Activated CD4-positive, alpha-beta T cell treated with anti-CD3 and anti-CD28 coated beads for 48 hours (primary cell): ENCODE results near the gene CFAP300.

Experiments used
- DNase-seq: peaks from one replicate; pipeline ENCODE4 v3.0.0-alpha.2; 2020

Gene CFAP300

DNA sequence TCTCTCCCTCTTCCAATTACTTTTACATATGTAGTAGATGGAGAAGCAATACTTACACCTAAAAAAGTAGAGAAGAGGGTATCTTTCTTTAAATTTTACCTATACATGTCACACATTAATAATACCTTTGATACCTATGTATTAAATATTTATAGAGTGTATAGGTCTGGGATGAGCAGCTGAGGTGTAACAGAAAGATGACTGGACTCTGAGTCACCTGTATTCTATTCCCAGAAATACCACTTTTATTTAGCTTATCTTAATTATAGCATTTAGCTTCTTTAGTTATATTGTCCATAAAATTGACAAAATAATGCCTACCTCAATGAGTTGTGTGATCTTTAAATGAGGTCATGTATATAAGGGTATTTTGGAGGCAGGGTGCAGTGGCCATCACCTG, 32.4 kb downstream of the CFAP300 start:
- no peak for DNase-seq

- no peak for DNase-seq
Measured at GRCh38 chr11:102081313-102081712, 34.1 kb downstream of the CFAP300 start.

- no peak for DNase-seq
Measured at GRCh38 chr11:102085864-102086551, 38.8 kb downstream of the CFAP300 start.

GRCh38 chr11:102097186-102097585, 49.9 kb downstream of the CFAP300 start:
- no peak for DNase-seq

GRCh38 chr11:102099755-102100154, 52.5 kb downstream of the CFAP300 start:
- no peak for DNase-seq

DNA sequence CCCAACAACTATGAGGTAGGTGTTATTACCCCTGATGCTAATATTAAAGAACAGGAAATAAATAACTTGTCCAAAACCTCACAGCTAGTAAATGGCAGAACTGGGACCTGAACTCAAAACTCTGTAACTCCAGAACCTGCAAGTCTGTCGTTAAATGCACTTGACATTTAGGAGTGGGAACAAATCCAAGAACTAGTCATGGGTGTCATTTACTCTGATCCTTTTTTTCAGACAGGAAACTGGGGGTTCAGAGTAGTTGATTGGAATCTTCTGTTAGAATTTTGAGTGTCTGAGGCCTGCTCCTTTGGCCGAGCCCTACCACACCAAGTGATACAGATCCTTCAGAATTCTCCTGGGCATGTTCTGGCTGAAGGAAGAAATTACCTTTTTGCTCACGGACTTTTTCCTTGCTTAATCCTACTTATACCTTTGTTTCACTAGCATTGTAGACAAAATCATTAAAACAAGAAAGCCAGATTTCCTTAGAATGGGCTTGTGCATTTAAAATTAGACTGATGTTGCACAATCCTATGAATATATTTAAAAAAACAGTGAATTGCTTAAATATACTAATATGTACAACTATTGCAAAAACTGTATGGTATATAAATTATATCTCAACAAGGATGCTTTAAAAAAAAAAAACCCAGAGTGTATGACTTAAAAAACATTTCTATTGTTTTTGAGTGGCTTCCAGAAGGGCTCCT, 61.6 kb downstream of the CFAP300 start:
- no peak for DNase-seq

GRCh38 chr11:102109896-102110760, 62.9 kb downstream of the CFAP300 start, which contains the start of gene YAP1:
TSS of gene YAP1 (plus strand) at chr11:102110447. CDS start at chr11:102110849, 402 bp downstream.
- DNase-seq: peak; percentile 79

DNA sequence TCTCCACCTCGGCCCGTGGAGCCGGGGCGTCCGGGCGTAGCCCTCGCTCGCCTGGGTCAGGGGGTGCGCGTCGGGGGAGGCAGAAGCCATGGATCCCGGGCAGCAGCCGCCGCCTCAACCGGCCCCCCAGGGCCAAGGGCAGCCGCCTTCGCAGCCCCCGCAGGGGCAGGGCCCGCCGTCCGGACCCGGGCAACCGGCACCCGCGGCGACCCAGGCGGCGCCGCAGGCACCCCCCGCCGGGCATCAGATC, 63.4 kb downstream of the CFAP300 start:
- no peak for DNase-seq

DNA sequence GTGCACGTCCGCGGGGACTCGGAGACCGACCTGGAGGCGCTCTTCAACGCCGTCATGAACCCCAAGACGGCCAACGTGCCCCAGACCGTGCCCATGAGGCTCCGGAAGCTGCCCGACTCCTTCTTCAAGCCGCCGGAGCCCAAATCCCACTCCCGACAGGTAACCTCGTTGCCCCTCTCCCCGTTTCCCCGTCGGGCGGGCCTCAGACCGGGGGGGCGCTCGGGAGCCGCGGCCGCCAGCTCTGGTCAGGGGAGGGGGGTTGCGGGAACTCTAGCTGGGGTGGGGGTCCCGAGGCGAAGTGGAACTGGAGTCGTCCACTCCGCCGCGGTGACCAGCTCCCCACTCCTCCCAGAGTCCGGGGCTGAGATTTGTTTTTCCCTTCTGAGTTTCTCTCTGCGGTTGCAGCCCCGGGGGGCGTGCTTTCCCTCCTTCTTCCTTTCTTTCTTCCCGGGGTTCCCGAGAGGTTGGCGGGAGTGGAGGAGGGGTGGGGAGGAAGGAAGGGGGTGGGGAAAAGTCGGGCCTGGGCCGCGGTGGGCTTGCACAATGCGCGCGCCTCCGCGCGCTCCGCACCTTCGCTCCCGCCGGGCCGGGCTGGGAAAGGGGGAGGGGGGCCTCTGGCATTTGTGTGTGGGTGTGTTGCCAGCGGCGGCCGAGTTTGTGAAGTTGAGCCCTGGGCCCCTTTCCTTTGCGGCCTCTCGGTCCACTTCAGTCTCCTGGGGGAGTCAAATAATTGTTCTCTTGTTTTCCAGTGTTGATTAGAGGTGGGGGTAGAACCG, 64.0 kb downstream of the CFAP300 start:
- peak; percentile 27 for DNase-seq

DNA sequence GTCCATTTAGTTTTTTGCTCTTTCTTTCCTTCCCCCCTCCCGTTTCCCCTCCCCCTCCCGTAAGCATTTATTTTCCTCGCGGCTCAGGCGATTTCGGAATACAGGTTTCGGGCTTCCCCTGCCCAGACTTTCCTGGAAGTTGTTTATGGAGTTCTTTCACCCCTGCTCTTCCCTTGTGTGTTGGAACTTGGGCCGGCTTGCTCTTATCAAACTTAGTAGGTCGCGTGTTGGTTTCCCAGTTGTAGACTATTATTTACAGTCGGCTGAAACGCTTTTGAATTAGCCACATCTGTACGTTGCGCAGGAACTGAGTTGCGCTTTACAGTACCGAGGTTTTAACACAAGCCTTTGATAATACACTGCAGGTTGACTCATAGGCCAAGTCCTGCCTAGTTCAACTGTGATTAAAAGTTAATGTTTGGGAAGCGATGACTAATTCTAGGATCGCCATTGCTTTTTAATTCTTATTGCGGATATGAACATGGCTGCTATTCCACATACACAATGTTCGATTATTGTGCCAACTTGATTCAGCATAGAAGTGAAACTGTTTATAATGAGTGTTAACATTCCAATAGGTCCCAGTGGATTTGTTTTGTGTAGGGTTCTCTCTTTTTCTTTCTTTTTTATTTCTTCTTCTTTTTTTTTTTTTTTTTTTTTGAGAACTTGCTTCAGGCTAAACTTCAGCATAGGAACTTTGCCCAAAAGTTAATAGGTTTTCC, 64.7 kb downstream of the CFAP300 start:
- peak; percentile 25 for DNase-seq

DNA sequence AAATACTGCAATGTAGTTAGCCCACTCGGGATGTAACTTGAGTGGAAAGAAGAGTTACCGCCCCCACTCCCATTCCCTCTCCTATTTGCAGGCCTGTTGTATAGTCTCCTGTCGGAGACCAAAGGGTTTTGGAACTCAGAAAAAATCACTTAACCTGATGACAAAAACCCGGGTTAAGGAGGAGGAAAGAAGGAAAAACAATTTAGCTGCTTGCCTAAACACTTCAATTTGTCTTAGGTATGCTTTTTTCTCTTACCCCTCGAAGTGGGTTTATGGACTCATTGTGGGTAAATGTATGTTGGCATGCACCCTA, 65.2 kb downstream of the CFAP300 start:
- no peak for DNase-seq

DNA sequence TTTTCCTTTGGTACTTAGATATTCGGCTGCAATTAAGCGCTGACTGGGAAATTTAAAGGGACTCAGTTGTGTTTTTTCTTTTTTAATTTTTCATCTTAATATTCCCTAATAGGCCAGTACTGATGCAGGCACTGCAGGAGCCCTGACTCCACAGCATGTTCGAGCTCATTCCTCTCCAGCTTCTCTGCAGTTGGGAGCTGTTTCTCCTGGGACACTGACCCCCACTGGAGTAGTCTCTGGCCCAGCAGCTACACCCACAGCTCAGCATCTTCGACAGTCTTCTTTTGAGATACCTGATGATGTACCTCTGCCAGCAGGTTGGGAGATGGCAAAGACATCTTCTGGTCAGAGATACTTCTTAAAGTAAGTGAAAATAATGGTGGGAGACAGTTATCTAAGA, 66.8 kb downstream of the CFAP300 start:
- DNase-seq: no peak

GRCh38 chr11:102115557-102115956, 68.3 kb downstream of the CFAP300 start:
- no peak for DNase-seq

GRCh38 chr11:102116453-102117205, 69.4 kb downstream of the CFAP300 start:
- no peak for DNase-seq

DNA sequence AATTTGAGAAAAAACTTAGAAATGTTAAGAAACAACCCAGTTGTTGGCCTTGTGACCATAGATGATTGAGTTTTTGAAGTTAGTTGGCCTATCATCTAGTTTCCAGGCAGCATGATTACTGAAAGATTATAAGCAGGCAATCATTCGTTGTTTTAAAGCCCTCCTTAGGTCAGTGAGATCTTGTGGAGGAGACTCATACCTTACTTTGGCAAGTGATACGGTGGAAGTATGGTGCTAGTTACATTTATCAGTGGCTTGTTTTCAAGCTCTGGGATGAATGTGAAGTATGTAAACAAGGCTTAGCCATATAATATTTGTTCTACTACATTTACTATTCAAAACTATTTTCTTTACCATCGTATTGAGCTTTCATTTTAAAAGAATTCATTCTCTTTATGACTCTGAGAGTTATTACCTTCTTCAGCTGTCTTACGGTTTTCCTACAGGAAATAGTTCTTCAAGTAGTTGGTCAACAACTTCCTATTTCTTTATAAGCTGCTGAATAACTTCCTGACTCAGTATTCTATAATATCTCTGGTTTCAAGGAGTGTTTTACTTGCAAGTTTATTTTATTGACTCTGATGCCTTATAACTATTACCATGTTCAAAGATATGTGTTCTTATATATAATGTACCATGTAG, 70.4 kb downstream of the CFAP300 start:
- no peak for DNase-seq

DNA sequence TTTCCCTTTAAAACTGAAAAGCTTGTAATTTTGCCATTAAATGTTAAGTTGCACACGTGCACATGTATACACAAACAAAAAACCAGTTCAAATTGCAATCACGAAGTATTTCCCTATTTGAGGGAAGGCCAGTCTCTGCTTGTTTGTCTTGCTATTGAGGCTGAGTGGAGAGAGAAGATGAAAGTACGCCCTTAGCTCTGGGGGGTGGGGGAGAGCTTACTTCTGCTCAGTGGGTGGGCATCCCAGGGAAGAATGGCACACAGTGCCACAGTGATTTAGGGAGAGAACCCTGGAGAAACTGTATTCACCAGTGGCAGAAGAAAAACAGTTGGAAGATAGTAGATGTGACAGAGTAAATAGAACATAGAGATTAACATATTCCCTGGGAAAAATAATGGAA, 71.7 kb downstream of the CFAP300 start:
- DNase-seq: no peak

DNA sequence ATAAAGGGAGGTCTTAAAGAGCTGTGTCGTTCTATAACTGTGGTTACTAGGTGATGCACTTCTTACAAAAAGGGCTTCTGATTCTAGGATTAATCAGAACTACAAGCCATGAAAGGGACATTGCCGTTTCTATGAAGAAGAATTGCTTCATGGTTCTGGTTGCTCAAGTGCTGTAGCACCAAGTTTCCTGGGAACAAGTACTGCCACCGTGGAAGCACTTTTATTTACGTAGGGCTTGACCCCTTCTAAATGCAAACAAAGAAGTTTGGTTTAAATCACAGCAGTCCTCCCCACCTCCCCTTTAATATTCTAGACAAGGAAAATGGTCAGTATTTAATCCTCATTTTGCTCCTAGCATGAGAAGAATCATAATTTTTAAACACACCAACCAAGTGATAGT, 72.8 kb downstream of the CFAP300 start:
- DNase-seq: no peak

GRCh38 chr11:102120437-102120973, 73.3 kb downstream of the CFAP300 start:
- DNase-seq: no peak

DNA sequence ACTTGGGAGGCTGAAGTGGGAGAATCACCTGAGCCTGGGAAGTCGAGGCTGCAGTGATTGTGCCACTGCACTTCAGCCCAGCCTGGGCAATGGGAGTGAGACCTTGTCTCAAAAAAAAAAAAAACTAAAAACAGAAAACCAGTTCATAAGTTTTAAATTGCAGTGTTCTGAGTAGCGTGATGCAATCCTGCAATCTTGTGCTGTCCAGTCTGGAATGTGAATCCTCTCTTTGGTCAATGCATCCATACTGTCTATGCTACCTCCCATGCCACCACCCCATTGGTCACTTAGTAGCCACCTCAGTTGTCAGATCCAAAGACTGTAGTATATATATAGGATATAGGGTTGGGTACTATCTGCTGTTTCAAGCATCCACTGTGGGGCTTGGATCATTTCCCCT, 74.1 kb downstream of the CFAP300 start:
- no peak for DNase-seq
